A673 (cell line): Measurements from ENCODE around the gene PAPPA.

ENCODE experiments used
- CTCF ChIP-seq: fragments of 300-800, 200-600 bp; sonication (generic); conservative IDR thresholded peaks from 2 replicates; pipeline ENCODE4 v1.5.1; 2017; ENCODE audit warnings: low read depth, mild to moderate bottlenecking, antibody characterized with exemption, low read length, moderate library complexity, mixed read lengths
- EZH2 ChIP-seq: fragments of 200-600 bp; sonication (generic); IDR thresholded peaks from 2 replicates; pipeline ENCODE4 v1.6.1; 2017; ENCODE audit warnings: borderline replicate concordance, low read depth, mild to moderate bottlenecking, mixed read lengths, antibody characterized with exemption, low read length; ENCODE audit not compliant: poor library complexity, severe bottlenecking

- TF ChIP-seq EZH2 (no peak), CTCF (no peak)
Observed at GRCh38 chr9:116154976-116155697, 1.5 kb downstream of the PAPPA start.
